WERI-Rb-1 (cell line): ENCODE data around the gene SBNO2.
A peak's percentile ranks its signal among the peaks of the same experiment; 100 is the strongest.

Source experiments
- DNase-seq: peaks from one replicate; pipeline ENCODE4 v3.0.0-alpha.2; 2020
- H3K27ac ChIP-seq: fragments of 250-450 bp; sonication (Bioruptor Pico); 2 replicates; pipeline ENCODE4 v1.5.1; 2020; ENCODE audit warnings: mild to moderate bottlenecking, moderate library complexity
- H3K27me3 ChIP-seq: fragments of 250-450 bp; sonication (Bioruptor Pico); 2 replicates; pipeline ENCODE4 v1.5.1; 2021; ENCODE audit warnings: mild to moderate bottlenecking, low read depth, moderate library complexity; ENCODE audit not compliant: insufficient read depth, severe bottlenecking
- H3K36me3 ChIP-seq: fragments of 250-450 bp; sonication (Bioruptor Pico); 2 replicates; pipeline ENCODE4 v1.5.1; 2020; ENCODE audit warnings: mild to moderate bottlenecking, moderate library complexity
- H3K4me3 ChIP-seq: 2 replicates; pipeline ENCODE4 v1.5.1; 2011; ENCODE audit warnings: low read depth, mild to moderate bottlenecking, control low read depth, low read length
- H3K9me3 ChIP-seq: fragments of 250-450 bp; sonication (Bioruptor Pico); 2 replicates; pipeline ENCODE4 v1.5.1; 2021; ENCODE audit warnings: mild to moderate bottlenecking, moderate library complexity; ENCODE audit not compliant: severe bottlenecking
- TF ChIP-seq, protein P1 (sequence below): IDR thresholded peaks from 2 replicates; pipeline ENCODE4 v1.5.1; 2011; ENCODE audit warnings: low read depth, mild to moderate bottlenecking, control low read depth, inconsistent platforms, low read length

SBNO2 gene

GRCh38 chr19:1109697-1110671, 64.1 kb downstream of the SBNO2 start:
- H3K9me3 ChIP-seq, result no peaks in the 10 kb centered on the region
- H3K27ac ChIP-seq, result no peak overlapping the region
- DNase-seq, result no peak
- no peak overlapping the region for H3K4me3 ChIP-seq
- TF ChIP-seq, protein P1, sequence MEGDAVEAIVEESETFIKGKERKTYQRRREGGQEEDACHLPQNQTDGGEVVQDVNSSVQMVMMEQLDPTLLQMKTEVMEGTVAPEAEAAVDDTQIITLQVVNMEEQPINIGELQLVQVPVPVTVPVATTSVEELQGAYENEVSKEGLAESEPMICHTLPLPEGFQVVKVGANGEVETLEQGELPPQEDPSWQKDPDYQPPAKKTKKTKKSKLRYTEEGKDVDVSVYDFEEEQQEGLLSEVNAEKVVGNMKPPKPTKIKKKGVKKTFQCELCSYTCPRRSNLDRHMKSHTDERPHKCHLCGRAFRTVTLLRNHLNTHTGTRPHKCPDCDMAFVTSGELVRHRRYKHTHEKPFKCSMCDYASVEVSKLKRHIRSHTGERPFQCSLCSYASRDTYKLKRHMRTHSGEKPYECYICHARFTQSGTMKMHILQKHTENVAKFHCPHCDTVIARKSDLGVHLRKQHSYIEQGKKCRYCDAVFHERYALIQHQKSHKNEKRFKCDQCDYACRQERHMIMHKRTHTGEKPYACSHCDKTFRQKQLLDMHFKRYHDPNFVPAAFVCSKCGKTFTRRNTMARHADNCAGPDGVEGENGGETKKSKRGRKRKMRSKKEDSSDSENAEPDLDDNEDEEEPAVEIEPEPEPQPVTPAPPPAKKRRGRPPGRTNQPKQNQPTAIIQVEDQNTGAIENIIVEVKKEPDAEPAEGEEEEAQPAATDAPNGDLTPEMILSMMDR, result no peak
- peaks cover 38% of the 10 kb centered on the region for H3K36me3 ChIP-seq
- no peaks in the 10 kb centered on the region for H3K27me3 ChIP-seq

- DNase-seq, result no peak
- H3K36me3 ChIP-seq, result peaks cover 38% of the 10 kb centered on the region
- H3K27ac ChIP-seq, result no peak overlapping the region
- H3K27me3 ChIP-seq, result no peaks in the 10 kb centered on the region
- no peak overlapping the region for H3K4me3 ChIP-seq
- TF ChIP-seq, protein P1, result no peak
- no peaks in the 10 kb centered on the region for H3K9me3 ChIP-seq
Measured at GRCh38 chr19:1109032-1109551, 65.0 kb downstream of the SBNO2 start.

- H3K27ac ChIP-seq, result no peak overlapping the region
- H3K27me3 ChIP-seq, result no peaks in the 10 kb centered on the region
- TF ChIP-seq, protein P1, result no peak
- no peak overlapping the region for H3K4me3 ChIP-seq
- no peaks in the 10 kb centered on the region for H3K9me3 ChIP-seq
- peaks cover 35% of the 10 kb centered on the region for H3K36me3 ChIP-seq
- DNase-seq, result no peak
Measured at GRCh38 chr19:1108291-1109031, 65.6 kb downstream of the SBNO2 start.

DNA sequence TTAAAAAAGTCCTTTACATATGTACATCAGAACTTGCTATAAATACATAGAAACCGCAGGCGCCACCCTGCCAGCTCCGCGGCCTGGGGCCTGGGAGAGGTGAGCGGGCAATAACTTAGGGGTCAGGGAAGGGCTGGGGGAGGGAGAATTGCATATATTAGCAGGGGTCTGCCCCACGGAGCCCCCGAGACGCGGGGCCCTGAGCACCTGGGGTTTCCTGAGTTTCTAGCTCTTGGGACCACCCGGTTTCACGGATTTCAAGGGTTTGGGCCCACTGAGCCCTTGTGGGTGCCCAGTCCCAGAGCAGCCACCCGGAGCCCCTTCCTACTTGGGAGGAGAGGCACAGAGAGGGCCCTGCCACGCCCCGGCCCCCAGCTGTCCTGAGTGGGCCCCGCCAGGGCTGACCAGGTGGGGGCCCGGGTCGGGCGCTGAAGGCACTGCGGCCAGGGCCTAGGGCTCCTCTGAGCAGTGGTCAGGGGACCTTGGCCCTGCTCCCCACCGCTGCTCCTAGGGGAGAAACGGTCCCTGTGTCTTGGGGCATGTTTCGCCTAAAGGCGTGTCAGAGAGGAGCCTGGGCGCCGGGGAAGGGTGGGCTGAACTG, 66.3 kb downstream of the SBNO2 start:
- TF ChIP-seq, protein P1, result no peak
- DNase-seq, result no peak
- no peak overlapping the region for H3K4me3 ChIP-seq
- H3K27me3 ChIP-seq, result no peaks in the 10 kb centered on the region
- H3K36me3 ChIP-seq, result peaks cover 35% of the 10 kb centered on the region
- peak overlapping the region; percentile 8; the same call in 1 of the 2 replicates for H3K27ac ChIP-seq
- no peaks in the 10 kb centered on the region for H3K9me3 ChIP-seq

DNA sequence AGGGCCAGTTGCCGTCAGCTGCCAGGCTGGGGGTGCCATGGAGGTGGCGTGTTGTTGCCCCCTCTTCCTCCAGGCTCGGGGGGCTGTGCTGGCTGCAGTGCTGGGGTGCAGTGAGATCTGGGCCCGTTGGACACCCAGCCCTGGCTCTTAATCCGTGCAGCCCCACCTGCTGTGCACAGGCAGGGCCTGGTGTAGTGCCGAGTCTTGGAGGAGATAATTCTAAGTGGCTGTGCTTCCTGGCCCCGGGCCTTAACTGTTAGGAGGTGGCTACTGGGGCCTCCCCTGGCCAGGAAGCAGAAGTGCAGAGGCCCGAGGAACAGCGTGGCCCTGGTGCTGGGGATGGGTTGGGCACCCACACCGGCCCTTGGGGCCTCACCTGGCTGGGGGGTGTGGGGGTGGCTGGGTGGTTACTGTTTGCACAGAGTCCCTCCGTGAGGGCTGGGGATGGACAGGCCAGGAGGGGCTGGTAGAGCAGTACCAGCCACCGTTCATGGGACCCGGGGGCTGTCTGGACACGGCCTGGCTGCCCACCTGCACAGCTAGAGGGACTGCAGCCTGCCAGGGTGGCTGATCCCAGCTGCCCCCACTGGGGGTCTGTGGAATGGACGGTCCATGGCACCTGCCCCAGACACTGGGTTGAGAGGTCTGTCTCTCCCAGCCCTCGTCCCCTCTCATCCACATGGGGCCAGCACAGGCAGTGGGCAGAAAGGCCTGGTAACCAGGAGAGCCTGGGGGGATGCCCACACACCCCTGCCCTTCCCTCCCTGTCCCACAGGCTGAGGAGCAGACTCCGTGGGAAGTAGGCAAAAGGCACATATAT, 67.0 kb downstream of the SBNO2 start:
- Histone ChIP-seq H3K36me3 (peaks cover 35% of the 10 kb centered on the region), H3K9me3 (no peaks in the 10 kb centered on the region), H3K27ac (peak overlapping the region; percentile 29), H3K4me3 (no peak overlapping the region), H3K27me3 (no peaks in the 10 kb centered on the region)
- TF ChIP-seq, protein P1, result peak; percentile 36; the same call in 1 of the 2 replicates
- DNase-seq, result peak; percentile 74
